Neutrophil (primary cell): ENCODE measurements around the gene NCAPD3.
"Not testable (repeated sequence)": the region's sequence is repeated elsewhere in the genome, so short reads cannot be mapped to it uniquely, and the experiment has no call there.

Experiments used
- H3K27ac ChIP-seq: fragments of 200-600 bp; sonication (generic); 2 replicates; pipeline ENCODE4 v1.5.1; 2016; ENCODE audit warnings: mild to moderate bottlenecking, moderate library complexity
- H3K27me3 ChIP-seq: fragments of 200-600 bp; sonication (generic); 2 replicates; pipeline ENCODE4 v1.6.0; 2016; ENCODE audit warnings: mild to moderate bottlenecking
- H3K36me3 ChIP-seq: fragments of 200-600 bp; sonication (generic); 2 replicates; pipeline ENCODE4 v1.5.1; 2017
- H3K4me1 ChIP-seq, 2 experiments: fragments of 200-600 bp in 1 of 2; sonication (generic) in 1 of 2; 1 replicate in 1 of 2; 2 replicates in 1 of 2; pipeline versions ENCODE4 v1.5.1 to v1.6.1; 2013 to 2016; ENCODE audit warnings: low read depth in 1 of 2, low read length in 1 of 2, mild to moderate bottlenecking in 1 of 2, moderate library complexity in 1 of 2; ENCODE audit not compliant: control insufficient read depth in 1 of 2, insufficient read depth in 1 of 2
- H3K4me3 ChIP-seq, 2 experiments: fragments of 200-600 bp in 1 of 2; sonication (generic) in 1 of 2; 1 replicate in 1 of 2; 2 replicates in 1 of 2; pipeline ENCODE4 v1.5.1; 2013 to 2016; ENCODE audit warnings: low read depth in 1 of 2, low read length in 1 of 2, mild to moderate bottlenecking in 1 of 2, moderate library complexity in 1 of 2
- H3K9me3 ChIP-seq: fragments of 200-600 bp; sonication (generic); 2 replicates; pipeline ENCODE4 v1.5.1; 2016
- TF ChIP-seq, protein P1 (sequence below): fragments of 200-600 bp; sonication (generic); IDR thresholded peaks from 2 replicates; pipeline ENCODE4 v1.5.1; 2016; ENCODE audit warnings: antibody characterized with exemption

NCAPD3 gene

GRCh38 chr11:134202661-134203060 lies 21.1 kb downstream of the NCAPD3 start:
- Histone ChIP-seq H3K36me3 (peaks cover 68% of the 10 kb centered on the region), H3K27ac (no peak overlapping the region)
- TF ChIP-seq, protein P1, sequence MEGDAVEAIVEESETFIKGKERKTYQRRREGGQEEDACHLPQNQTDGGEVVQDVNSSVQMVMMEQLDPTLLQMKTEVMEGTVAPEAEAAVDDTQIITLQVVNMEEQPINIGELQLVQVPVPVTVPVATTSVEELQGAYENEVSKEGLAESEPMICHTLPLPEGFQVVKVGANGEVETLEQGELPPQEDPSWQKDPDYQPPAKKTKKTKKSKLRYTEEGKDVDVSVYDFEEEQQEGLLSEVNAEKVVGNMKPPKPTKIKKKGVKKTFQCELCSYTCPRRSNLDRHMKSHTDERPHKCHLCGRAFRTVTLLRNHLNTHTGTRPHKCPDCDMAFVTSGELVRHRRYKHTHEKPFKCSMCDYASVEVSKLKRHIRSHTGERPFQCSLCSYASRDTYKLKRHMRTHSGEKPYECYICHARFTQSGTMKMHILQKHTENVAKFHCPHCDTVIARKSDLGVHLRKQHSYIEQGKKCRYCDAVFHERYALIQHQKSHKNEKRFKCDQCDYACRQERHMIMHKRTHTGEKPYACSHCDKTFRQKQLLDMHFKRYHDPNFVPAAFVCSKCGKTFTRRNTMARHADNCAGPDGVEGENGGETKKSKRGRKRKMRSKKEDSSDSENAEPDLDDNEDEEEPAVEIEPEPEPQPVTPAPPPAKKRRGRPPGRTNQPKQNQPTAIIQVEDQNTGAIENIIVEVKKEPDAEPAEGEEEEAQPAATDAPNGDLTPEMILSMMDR, result no peak

DNA sequence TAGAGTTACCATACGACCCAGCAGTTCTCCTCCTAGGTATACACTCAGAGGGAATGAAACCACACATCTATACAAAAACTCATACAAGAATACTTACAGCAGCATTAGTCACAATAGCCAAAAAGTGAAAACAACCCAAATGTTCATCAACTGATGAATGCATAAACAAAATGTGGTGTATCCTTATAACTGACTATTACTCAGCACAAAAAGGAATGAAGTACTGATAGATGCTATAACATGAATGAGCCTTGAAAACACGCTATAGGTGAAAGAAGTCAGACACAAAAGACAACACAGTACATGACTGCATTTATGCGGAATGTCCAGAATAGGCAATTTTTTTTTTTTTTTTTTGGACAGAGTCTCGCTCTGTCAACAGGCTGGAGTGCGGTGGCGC lies 23.1 kb downstream of the NCAPD3 start:
- Histone ChIP-seq H3K27me3 (no peaks in the 10 kb centered on the region), H3K36me3 (peaks cover 58% of the 10 kb centered on the region), H3K4me1 (no peaks in the 10 kb centered on the region), H3K9me3 (no peaks in the 10 kb centered on the region), H3K27ac (no peak overlapping the region), H3K4me3 (no peak overlapping the region)
- TF ChIP-seq, protein P1, result no peak

More at GRCh38 chr11:134202661-134203060, 21.1 kb downstream of the NCAPD3 start:
- Histone ChIP-seq H3K27me3 (no peaks in the 10 kb centered on the region), H3K4me3 (no peak overlapping the region), H3K4me1 (no peaks in the 10 kb centered on the region), H3K9me3 (no peaks in the 10 kb centered on the region)

DNA sequence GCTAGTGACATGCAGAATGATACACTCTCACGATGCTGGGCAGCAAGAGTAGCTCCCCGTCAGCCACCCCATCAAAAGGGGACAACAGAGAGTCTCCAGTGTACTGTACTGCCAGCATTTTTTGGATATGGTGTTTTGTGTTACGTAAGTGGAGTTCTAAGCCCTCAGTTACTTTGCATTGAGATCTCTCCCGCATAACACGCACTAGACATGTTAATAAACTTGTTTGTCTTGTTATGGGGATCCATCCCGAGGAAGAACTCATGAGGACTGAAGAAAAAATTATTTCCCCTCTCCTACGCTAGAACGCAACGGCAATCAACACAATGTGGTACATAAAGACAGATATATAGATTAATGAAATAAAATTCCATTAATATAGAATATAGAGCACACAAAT lies 24.2 kb downstream of the NCAPD3 start:
- H3K4me3 ChIP-seq, result no peak overlapping the region
- no peaks in the 10 kb centered on the region for H3K9me3 ChIP-seq
- TF ChIP-seq, protein P1, result no peak
- H3K27me3 ChIP-seq, result no peaks in the 10 kb centered on the region
- H3K27ac ChIP-seq, result no peak overlapping the region
- H3K4me1 ChIP-seq, result no peaks in the 10 kb centered on the region
- H3K36me3 ChIP-seq, result peaks cover 49% of the 10 kb centered on the region

DNA sequence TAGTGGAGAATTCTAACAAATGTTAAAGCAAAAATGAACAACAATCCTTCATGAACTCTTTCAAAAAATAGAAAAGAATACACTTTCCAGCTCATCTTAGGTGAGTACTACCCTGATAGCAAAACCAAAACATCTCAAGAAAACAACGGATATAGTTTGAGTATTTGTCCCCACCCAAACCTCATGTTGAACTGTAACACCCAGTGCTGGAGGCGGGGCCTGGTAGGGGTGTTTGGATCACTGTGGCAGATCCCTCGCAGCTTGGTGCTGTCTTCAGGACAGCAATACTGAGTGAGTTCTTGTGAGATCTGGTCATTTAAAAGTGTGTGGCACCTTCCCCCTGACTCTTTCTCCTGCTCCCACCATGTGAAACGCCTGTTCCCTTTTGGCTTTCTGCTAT lies 27.0 kb downstream of the NCAPD3 start:
- Histone ChIP-seq H3K27ac (no peak overlapping the region), H3K4me1 (no peaks in the 10 kb centered on the region), H3K27me3 (no peaks in the 10 kb centered on the region), H3K36me3 (peaks cover 47% of the 10 kb centered on the region), H3K4me3 (no peak overlapping the region), H3K9me3 (no peaks in the 10 kb centered on the region)
- TF ChIP-seq, protein P1, result no peak

DNA sequence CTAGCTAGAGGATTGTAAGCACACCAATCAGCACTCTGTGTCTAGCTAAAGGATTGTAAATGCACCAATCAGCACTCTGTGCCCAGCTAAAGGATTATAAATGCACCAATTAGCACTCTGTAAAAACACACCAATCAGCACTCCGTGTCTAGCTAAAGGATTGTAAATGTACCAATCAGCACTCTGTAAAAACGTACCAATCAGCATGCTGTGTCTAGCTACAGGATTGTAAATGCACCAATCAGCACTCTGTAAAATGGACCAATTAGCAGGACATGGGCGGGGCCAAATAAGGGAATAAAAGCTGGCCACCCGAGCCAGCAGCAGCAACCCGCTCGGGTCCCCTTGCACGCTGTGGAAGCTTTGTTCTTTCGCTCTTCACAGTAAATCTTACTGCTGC lies 35.7 kb downstream of the NCAPD3 start:
- not testable (repeated sequence) for H3K27me3 ChIP-seq, H3K27ac ChIP-seq, H3K9me3 ChIP-seq, H3K4me1 ChIP-seq, H3K4me3 ChIP-seq
- H3K36me3 ChIP-seq, result peaks cover 81% of the 10 kb centered on the region

DNA sequence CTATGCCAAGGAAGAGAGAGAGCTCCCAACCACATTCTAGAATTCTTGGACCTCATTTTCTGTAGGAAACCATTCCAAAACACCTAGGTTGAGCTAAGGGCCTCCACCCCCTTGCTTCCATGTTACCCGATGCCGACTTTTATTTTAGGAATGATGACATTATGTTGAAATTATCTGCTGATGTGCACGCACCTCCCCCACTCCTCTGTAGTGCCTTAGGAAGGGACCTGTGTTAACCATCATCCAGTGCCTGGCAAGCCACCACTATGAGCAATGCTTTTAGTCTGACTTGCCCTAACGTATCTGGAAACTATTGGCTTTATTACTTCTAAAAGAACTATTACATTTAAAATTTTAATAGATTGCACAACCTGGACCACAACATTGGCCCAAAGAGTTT lies 42.1 kb downstream of the NCAPD3 start:
- Histone ChIP-seq H3K27me3 (no peaks in the 10 kb centered on the region), H3K4me3 (no peak overlapping the region), H3K36me3 (peaks cover 89% of the 10 kb centered on the region), H3K4me1 (no peaks in the 10 kb centered on the region), H3K9me3 (no peaks in the 10 kb centered on the region), H3K27ac (no peak overlapping the region)
- TF ChIP-seq, protein P1, result no peak
